NCI-H2081 treated with DMSO at 0.1 percent for 48 hours (cell line): ENCODE results near the gene ZYG11A.
"Not testable (repeated sequence)": the region's sequence is repeated elsewhere in the genome, so short reads cannot be mapped to it uniquely, and the experiment has no call there.

Source experiments
- DNase-seq: peaks from one replicate; lab custom pipeline; 2025; lab: John Stamatoyannopoulos, UW

ZYG11A gene

DNA sequence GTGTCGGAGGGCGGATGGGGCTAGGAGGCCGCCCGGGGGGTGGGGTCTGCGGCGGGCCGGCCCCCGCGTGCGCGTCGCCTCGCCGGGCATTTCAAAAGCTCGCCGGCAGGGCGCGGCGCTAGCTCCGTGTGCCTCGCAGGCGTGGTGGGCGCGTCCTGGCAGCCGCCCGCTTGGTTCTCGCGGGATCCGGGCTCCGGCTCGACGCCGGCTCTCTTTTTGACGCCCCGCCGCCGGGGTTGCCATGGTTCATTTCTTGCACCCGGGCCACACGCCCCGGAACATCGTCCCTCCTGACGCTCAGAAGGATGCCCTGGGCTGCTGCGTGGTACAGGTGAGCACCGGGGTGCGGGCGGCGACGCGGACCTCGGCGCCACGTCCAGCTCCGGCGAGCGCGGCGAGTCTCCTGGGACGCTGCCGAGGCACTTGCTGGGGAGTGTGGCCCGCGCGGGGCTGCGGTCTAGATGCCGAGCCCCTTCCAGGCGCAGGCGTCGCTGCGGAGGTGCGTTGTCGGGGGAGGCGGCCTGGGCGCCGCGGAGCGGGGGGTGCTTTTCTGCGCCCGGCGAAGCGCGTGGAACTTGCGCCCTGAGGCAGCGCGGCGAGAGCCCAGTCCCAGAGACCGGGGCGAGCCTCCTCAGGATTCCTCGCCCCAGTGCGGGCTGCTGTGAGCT, at the start of gene ZYG11A:
Gene ZYG11A (plus strand): TSS at position 118 of the 668 bp plus-strand sequence. CDS start 124 bp downstream, at position 242.
- DNase-seq = no peak

DNA sequence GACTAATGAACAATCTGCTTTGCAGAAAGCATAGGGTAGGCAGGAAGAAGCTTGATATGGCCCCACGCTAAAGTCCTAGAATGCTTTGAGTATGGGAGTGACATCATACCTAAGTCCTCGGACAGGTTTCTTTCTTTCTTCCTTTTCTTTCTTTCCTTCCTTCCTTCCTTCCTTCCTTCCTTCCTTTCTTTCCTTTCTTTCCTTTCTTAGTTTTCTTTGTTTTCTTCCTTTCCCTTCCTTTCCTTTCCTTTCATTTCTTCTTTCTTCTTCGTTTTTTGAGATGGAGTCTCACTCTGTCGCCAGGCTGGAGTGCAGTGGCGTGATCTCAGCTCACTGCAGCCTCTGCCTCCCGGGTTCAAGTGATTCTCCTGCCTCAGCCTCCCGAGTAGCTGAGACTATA, 48.8 kb upstream of the ZYG11A start:
- not testable (repeated sequence) for DNase-seq

DNA sequence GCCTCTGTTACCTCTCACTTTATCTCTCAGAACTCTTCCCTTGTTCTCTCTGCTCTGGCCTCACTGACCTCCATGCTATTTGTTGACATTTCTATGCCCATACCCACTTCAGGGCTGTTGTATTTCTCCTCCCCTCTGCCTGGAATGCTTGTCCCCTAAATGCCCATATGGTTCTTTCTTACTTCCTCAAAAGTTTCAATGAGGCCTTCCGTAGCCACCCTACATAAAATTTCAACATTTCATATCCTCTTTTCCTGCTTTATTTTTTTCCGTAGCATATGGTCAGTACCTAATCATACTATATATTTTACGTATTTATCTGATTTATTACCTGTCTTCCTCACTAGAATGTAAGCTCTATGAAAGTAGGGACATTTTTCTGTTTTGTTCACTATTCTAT, 47.1 kb upstream of the ZYG11A start:
- DNase-seq = no peak

DNA sequence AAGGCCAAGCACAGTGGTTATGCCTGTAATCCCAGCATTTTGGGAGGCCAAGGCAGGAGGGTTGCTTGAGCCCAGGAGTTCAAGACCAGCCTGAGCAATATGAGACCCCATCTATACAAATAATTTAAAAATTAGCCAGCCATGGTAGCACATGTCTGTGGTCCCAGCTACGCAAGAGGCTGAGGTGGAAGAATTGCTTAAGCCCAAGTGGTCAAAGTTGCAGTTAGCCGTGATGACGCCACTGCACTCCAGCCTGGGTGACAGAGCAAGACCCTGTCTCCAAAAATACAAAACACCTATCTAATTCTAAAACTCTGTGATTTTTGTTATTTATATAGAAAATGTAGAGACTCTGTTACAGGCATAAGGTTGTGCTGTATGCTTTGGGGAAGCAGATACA, 44.2 kb upstream of the ZYG11A start:
- DNase-seq = no peak

GRCh38 chr1:52801011-52801410, 41.5 kb upstream of the ZYG11A start:
- no peak for DNase-seq

- DNase-seq = not testable (repeated sequence)
Measured at GRCh38 chr1:52804083-52804482, 38.5 kb upstream of the ZYG11A start.

DNA sequence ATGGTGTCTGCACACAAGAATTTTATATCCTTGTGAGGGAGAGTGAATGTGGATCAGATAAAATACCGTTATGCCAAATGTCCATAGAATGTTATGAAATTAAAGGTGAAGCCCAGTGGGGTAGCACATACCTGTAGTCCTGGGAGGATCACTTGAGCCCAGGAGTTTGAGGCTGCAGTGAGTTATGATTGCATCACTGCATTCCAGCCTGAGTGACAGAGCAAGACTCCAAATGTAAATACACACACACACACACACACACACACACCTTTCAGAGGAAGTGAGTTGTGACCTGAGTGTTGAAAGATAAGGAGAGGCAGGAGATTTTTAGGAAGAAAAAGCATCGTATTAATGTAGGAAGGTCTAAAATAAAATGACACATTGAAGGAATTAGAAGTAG, 28.1 kb upstream of the ZYG11A start:
- DNase-seq = no peak

DNA sequence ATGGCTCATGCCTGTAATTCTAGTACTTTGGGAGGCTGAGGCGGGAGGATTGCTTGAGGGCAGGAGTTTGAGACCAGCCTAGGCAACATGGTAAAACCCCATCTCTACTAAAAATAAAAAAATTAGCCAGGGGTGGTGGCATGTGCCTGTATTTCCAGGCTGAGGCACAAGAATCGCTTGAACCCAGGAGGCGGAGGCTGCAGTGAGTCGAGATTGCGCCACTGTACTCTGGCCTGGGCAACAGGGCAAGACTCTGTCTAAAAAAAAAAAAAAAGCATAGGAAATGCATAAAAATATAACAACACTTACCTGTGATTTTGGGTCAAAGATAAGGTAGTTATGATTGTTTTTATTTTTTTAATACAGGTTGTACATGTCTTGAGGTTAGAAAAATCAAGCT, 21.7 kb upstream of the ZYG11A start:
- DNase-seq = not testable (repeated sequence)

DNA sequence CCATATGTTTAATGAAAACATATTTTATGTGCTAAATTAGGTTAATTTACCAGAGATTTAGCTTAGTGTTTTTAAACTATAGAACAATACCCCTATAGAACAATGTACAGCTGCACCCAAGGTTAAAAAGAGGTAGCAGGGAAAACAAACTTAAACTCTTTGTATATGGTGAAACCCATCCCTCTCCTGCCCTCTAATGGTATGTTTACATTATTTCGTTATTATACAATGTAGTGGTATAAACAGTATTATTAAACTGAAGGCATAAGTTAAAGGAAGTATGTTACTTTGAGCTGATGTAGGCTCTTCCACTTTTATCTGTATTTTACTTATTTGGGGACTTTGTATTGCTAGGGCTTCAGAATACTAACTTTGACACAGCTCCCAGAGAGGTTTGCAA, 16.7 kb upstream of the ZYG11A start:
- DNase-seq = no peak

DNA sequence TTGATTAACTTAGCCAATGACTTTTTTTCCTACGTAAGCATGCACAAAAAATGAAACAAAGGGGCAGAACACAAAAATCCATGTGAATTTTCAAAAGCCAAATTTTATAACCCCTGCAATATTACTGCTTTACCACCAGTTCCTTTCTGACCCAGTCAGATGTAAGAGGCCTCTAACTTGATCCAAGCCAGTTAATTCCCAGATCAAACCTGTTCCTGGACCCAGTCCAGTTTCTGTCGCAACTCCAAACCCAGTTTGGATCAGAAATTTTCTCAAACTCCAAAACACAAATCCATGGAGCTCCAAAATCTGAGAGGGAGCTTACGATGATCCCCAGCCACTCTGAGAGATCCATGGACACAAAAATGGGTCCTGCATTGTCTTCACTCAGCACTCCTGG, 7.8 kb upstream of the ZYG11A start:
- DNase-seq = no peak

DNA sequence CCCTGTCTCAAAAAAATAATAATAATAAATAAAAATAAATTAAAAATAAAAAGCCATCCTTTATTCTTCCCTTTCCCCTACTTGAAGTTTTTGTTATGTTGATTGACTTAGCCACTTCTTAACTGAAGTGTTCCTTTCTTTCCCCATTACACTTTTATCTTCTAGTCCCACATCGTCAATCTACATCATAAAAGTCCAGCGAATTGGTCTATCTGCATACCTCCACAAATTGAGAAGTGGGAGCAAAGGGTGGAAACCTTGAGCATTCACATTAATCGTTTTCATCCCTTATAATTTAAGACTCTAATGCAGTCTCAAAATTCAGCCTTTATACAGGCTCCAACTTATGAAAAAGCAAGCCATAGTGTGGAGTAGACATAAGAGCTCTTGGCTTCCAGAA, 6.5 kb upstream of the ZYG11A start:
- DNase-seq = no peak

DNA sequence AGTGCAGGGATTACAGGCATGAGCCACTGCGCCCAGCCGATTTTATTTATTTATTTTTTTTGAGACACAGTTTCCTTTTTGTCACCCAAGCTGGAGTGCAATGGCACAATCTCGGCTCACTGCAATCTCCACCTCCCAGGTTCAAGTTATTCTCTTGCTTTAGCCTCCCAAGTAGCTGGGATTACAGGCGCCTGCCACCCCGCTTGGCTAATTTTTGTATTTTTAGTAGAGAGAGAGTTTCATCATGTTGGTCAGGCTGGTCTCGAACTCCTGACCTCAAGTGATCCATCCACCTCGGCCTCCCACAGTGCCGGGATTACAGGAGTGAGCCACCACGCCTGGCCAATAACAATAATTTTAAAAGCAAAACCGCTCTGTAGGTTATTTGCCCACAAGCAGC, 3.4 kb upstream of the ZYG11A start:
- not testable (repeated sequence) for DNase-seq

DNA sequence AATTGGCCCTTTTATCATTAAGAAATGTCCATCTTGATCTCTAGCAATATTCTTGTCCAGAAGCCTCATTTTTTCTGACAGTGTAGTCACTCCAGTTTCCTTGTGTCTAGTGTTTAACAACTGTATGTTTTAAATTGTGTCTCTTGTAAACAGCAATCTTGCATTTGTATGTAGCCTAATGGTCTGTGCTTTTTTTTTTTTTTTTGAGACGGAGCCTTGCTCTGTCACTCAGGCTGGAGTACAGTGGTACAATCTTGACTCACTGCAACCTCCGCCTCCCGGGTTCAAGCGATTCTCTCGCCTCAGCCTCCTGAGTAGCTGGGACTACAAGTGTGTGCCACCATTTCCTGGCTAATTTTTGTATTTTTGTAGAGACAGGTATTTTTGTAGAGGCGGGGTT, 2.6 kb downstream of the ZYG11A start:
- not testable (repeated sequence) for DNase-seq

GRCh38 chr1:52848423-52848822, 5.9 kb downstream of the ZYG11A start:
- no peak for DNase-seq

GRCh38 chr1:52850951-52851350, 8.4 kb downstream of the ZYG11A start:
- no peak for DNase-seq

DNA sequence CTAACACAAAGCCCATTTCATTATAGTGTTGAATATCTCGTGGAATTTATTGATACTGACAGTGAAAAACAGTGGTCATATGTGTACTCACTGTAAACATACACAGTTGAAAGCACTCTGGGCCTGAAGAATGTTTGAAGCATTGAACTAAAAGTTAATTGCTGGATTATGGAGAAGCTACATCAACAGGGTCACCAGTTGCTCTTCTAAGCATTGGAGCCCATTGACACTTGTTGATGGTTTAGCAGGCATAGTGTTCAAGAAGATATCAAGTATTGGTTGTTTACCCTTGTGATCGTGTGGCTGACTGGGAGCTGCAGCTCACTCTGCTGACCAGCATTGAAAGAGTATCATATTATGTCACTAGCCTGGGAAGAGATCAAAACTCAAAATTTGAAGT, 10.3 kb downstream of the ZYG11A start:
- no peak for DNase-seq

- DNase-seq = no peak
Measured at GRCh38 chr1:52855584-52855983, 13.0 kb downstream of the ZYG11A start.

- DNase-seq = no peak
Measured at GRCh38 chr1:52856026-52856425, 13.5 kb downstream of the ZYG11A start.

GRCh38 chr1:52857443-52857842, 14.9 kb downstream of the ZYG11A start:
- no peak for DNase-seq

- DNase-seq = no peak
Measured at GRCh38 chr1:52862666-52863458, 20.3 kb downstream of the ZYG11A start.

DNA sequence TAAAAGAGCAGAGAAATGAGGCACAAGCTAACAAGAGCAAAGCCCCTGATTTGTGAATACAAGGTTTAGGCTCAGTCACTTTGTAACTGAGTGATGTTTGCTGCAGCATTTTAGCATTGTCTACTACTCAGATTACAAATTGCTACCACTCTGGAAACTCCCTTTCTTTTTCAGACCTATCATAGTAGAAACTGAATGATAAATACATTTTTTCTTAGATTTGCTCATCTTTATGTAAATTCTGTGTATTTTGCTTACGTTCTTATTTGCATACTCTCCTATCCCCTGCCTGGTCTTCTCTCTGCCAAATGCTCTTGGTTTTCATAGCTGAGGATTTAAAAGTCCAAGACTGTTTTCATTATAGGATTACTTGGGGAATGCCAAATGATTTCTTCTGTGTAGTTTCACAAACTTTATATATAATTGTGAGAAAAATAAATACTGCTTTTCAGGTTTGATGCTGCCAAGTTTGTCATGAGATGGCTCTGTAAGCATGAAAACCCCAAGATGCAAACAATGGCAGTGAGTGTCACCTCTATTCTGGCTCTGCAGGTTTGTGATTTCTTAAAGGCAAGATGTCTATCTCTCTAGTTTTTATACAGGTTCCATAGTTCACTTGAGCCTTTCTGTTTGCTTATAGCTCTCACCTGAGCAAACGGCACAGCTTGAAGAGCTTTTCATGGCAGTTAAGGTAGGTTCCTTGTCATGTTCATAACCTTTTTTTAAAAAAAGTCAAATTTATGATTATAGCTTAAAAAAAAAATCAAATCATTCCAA, 24.7 kb downstream of the ZYG11A start:
- no peak for DNase-seq

DNA sequence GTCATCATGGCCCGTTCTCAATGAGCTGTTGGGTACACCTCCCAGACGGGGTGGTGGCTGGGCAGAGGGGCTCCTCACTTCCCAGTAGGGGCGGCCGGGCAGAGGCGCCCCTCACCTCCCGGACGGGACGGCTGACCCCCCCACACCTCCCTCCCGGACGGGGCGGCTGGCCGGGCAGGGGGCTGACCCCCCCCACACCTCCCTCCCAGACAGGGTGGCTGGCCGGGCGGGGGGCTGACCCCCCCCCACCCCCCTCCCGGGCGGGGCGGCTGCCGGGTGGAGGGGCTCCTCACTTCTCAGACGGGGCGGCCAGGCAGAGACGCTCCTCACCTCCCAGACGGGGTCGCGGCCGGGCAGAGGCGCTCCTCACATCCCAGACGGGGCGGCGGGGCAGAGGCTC, 27.2 kb downstream of the ZYG11A start:
- not testable (repeated sequence) for DNase-seq

GRCh38 chr1:52876843-52877242, 34.3 kb downstream of the ZYG11A start:
- no peak for DNase-seq
